ENCODE results near the gene CD80. TPM values are rescaled to one million over a fixed set of nuclear protein-coding genes. Genes with fewer than 3 reads are reported as not detected.

The CD80 gene
- total RNA-seq, 1 donor from 2014 or later, result 7.9 TPM

GRCh38 chr3:119589102-119589773 is 29.8 kb upstream of the CD80 start:
- intact Hi-C loops (cut with DNase I), result no loop called here
- Histone ChIP-seq H3K9me3 (no peaks in the 10 kb centered on the region), H3K4me3 (no peak overlapping the region), H3K4me1 (peaks cover 13% of the 10 kb centered on the region), H3K27me3 (no peaks in the 10 kb centered on the region), H3K27ac (no peak overlapping the region), H3K36me3 (peaks cover 10% of the 10 kb centered on the region)
- no peak for DNase-seq
- ATAC-seq, result peak; percentile 68
- no peak for TF ChIP-seq CTCF (IDR thresholded peaks at IDR 0.05)

GRCh38 chr3:119588112-119588511 is 28.7 kb upstream of the CD80 start:
- Histone ChIP-seq H3K9me3 (no peaks in the 10 kb centered on the region), H3K27ac (peak overlapping the region; percentile 51), H3K4me1 (peaks cover 13% of the 10 kb centered on the region), H3K4me3 (no peak overlapping the region), H3K36me3 (peaks cover 10% of the 10 kb centered on the region), H3K27me3 (no peaks in the 10 kb centered on the region)
- DNase-seq (peak; percentile 83), ATAC-seq (peak; percentile 75)
- intact Hi-C loops (cut with DNase I), result no loop called here
- no peak for TF ChIP-seq CTCF (IDR thresholded peaks at IDR 0.05)

GRCh38 chr3:119586733-119587172 is 27.3 kb upstream of the CD80 start:
- H3K9me3 ChIP-seq, result no peaks in the 10 kb centered on the region
- ATAC-seq, result no peak
- intact Hi-C loops (cut with DNase I), result no loop called here
- no peaks in the 10 kb centered on the region for H3K27me3 ChIP-seq
- no peak overlapping the region for H3K4me3 ChIP-seq
- no peak overlapping the region for H3K27ac ChIP-seq
- TF ChIP-seq CTCF (IDR thresholded peaks at IDR 0.05), result no peak
- DNase-seq, result no peak
- peaks cover 14% of the 10 kb centered on the region for H3K4me1 ChIP-seq
- H3K36me3 ChIP-seq, result peaks cover 10% of the 10 kb centered on the region

GRCh38 chr3:119585856-119586570 is 26.6 kb upstream of the CD80 start:
- Histone ChIP-seq H3K4me1 (peaks cover 22% of the 10 kb centered on the region), H3K36me3 (peaks cover 10% of the 10 kb centered on the region), H3K27me3 (no peaks in the 10 kb centered on the region), H3K9me3 (no peaks in the 10 kb centered on the region), H3K27ac (no peak overlapping the region), H3K4me3 (no peak overlapping the region)
- no peak for ATAC-seq
- intact Hi-C loops (cut with DNase I), result no loop called here
- DNase-seq, result no peak
- TF ChIP-seq CTCF (IDR thresholded peaks at IDR 0.05), result no peak

- ATAC-seq, result no peak
- DNase-seq, result no peak
- no peaks in the 10 kb centered on the region for H3K9me3 ChIP-seq
- no peak overlapping the region for H3K27ac ChIP-seq
- H3K27me3 ChIP-seq, result no peaks in the 10 kb centered on the region
- H3K4me1 ChIP-seq, result peaks cover 28% of the 10 kb centered on the region
- peaks cover 10% of the 10 kb centered on the region for H3K36me3 ChIP-seq
- intact Hi-C loops (cut with DNase I), result no loop called here
- no peak overlapping the region for H3K4me3 ChIP-seq
- TF ChIP-seq CTCF (IDR thresholded peaks at IDR 0.05), result no peak
Measured at GRCh38 chr3:119585208-119585607, 25.8 kb upstream of the CD80 start.
